HEK293 (cell line): ENCODE results near the gene S100A1.

Experiments used
- CTCF ChIP-seq: fragments of 450-650 bp; formaldehyde crosslinking; IDR thresholded peaks from 2 replicates; pipeline ENCODE4 v1.5.1; 2016; ENCODE audit warnings: missing biosample characterization, missing genetic modification characterization
- ELK4 ChIP-seq: IDR thresholded peaks from 2 replicates; pipeline ENCODE4 v1.6.1; 2011; ENCODE audit warnings: mild to moderate bottlenecking, low read depth, low read length, borderline replicate concordance
- REPIN1 ChIP-seq: fragments of 450-650 bp; formaldehyde crosslinking; IDR thresholded peaks from 2 replicates; pipeline ENCODE4 v1.5.1; 2017; ENCODE audit warnings: missing biosample characterization, missing genetic modification characterization, low read depth
- YY1 ChIP-seq: fragments of 450-650 bp; formaldehyde crosslinking; IDR thresholded peaks from 2 replicates; pipeline ENCODE4 v1.5.1; 2018; ENCODE audit warnings: missing biosample characterization, missing genetic modification characterization
- ZBTB11 ChIP-seq: fragments of 450-650 bp; formaldehyde crosslinking; conservative IDR thresholded peaks from 2 replicates; pipeline ENCODE4 v1.5.1; 2016; ENCODE audit warnings: low read depth, missing biosample characterization, missing genetic modification characterization
- ZNF324 ChIP-seq: fragments of 450-650 bp; formaldehyde crosslinking; IDR thresholded peaks from 2 replicates; pipeline ENCODE4 v1.5.1; 2016; ENCODE audit warnings: missing biosample characterization, missing genetic modification characterization
- ZNF416 ChIP-seq: fragments of 450-650 bp; formaldehyde crosslinking; IDR thresholded peaks from 2 replicates; pipeline ENCODE4 v1.5.1; 2016; ENCODE audit warnings: missing biosample characterization, missing genetic modification characterization
- ZNF521 ChIP-seq: fragments of 450-650 bp; formaldehyde crosslinking; IDR thresholded peaks from 2 replicates; pipeline ENCODE4 v1.5.1; 2017; ENCODE audit warnings: missing biosample characterization, mild to moderate bottlenecking, missing genetic modification characterization
- ZNF76 ChIP-seq: fragments of 450-650 bp; formaldehyde crosslinking; IDR thresholded peaks from 2 replicates; pipeline ENCODE4; 2016; ENCODE audit warnings: low read depth, missing biosample characterization, missing genetic modification characterization, borderline replicate concordance
- ZNF776 ChIP-seq: fragments of 450-650 bp; formaldehyde crosslinking; IDR thresholded peaks from 2 replicates; pipeline ENCODE4 v1.5.0; 2017; ENCODE audit warnings: missing biosample characterization, missing genetic modification characterization, borderline replicate concordance
- ZNF830 ChIP-seq: fragments of 450-650 bp; IDR thresholded peaks from 2 replicates; pipeline ENCODE4 v1.5.0; 2018; ENCODE audit warnings: missing biosample characterization, missing genetic modification characterization, low read depth, mild to moderate bottlenecking, moderate library complexity

- TF ChIP-seq ZNF830, result no peak
- TF ChIP-seq ZNF324 (tag by site-specific recombination), result no peak
- TF ChIP-seq ZNF76 (tag by site-specific recombination), result no peak
- TF ChIP-seq CTCF (tag by site-specific recombination), result no peak
- TF ChIP-seq ZBTB11 (tag by site-specific recombination), result no peak
- TF ChIP-seq ZNF416 (tag by site-specific recombination), result no peak
- no peak for TF ChIP-seq ZNF521 (tag by site-specific recombination)
- TF ChIP-seq ZNF776 (tag by site-specific recombination), result no peak
- TF ChIP-seq YY1 (tag by site-specific recombination), result no peak
- TF ChIP-seq ELK4, result no peak
- TF ChIP-seq REPIN1 (tag by site-specific recombination), result no peak
Observed at GRCh38 chr1:153612755-153613331, 15.4 kb upstream of the S100A1 start, which contains the start of gene S100A16.
